Hepatocyte (in vitro differentiated cells): Measurements from ENCODE around the gene AUTS2.

Experiments
- EZH2 ChIP-seq: fragments of 200-600 bp; sonication (generic); IDR thresholded peaks from 2 replicates; pipeline ENCODE4 v1.6.1; 2016; ENCODE audit warnings: antibody characterized with exemption, mild to moderate bottlenecking, borderline replicate concordance
- EZH2phosphoT487 ChIP-seq: fragments of 200-600 bp; sonication (generic); IDR thresholded peaks from one replicate; pipeline ENCODE4 v1.6.1; 2018; ENCODE audit warnings: antibody characterized with exemption, mild to moderate bottlenecking, low read depth, moderate library complexity; ENCODE audit not compliant: unreplicated experiment, severe bottlenecking
- TF ChIP-seq, protein P1 (sequence below): fragments of 200-600 bp; sonication (generic); IDR thresholded peaks from 2 replicates; pipeline ENCODE4 v1.5.1; 2016; ENCODE audit warnings: antibody characterized with exemption, mild to moderate bottlenecking; ENCODE audit not compliant: poor library complexity

DNA sequence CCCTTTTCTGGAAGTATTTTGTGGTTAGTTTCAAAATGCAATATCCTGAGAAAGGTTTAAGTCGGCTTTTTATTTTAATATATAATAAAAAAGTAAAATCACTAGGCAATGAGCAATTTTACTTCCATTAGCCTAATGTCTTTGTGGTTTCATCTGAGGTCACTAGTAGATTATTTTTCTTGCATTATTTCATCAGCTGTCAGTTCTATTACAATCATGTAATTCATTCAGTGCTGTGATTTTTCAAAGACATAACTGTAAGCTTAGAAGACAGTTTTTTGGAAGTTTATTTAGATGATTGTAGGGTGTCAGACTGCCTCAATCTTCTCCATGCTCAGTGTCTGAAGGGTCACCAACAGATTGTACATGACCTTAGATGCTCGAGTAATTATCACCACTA is 965.7 kb downstream of the AUTS2 start:
- TF ChIP-seq, protein P1, sequence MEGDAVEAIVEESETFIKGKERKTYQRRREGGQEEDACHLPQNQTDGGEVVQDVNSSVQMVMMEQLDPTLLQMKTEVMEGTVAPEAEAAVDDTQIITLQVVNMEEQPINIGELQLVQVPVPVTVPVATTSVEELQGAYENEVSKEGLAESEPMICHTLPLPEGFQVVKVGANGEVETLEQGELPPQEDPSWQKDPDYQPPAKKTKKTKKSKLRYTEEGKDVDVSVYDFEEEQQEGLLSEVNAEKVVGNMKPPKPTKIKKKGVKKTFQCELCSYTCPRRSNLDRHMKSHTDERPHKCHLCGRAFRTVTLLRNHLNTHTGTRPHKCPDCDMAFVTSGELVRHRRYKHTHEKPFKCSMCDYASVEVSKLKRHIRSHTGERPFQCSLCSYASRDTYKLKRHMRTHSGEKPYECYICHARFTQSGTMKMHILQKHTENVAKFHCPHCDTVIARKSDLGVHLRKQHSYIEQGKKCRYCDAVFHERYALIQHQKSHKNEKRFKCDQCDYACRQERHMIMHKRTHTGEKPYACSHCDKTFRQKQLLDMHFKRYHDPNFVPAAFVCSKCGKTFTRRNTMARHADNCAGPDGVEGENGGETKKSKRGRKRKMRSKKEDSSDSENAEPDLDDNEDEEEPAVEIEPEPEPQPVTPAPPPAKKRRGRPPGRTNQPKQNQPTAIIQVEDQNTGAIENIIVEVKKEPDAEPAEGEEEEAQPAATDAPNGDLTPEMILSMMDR: no peak
- no peak for TF ChIP-seq EZH2
- TF ChIP-seq EZH2phosphoT487: no peak
